ENCODE results near the gene ZSCAN5A. TPM values are rescaled to one million over a fixed set of nuclear protein-coding genes. Genes with fewer than 3 reads are reported as not detected.

The ZSCAN5A gene
- total RNA-seq, 1 donor from 2014 or later: 16.7 TPM

GRCh38 chr19:56297010-56297409 is 17.6 kb downstream of the ZSCAN5A start:
- intact Hi-C loops (cut with micrococcal nuclease): no loop called here
- no peak for TF ChIP-seq CTCF (IDR thresholded peaks at IDR 0.05; ENCODE audit: borderline replicate concordance)
- H3K4me3 ChIP-seq: no peak overlapping the region
- no peak overlapping the region for H3K27ac ChIP-seq (replicated peaks)
- H3K4me1 ChIP-seq: peaks cover 23% of the 10 kb centered on the region
- peaks cover 40% of the 10 kb centered on the region for H3K36me3 ChIP-seq
- H3K27me3 ChIP-seq (ENCODE audit: low read depth): no peaks in the 10 kb centered on the region
- DNase-seq: no peak
- H3K9me3 ChIP-seq (replicated peaks): no peaks in the 10 kb centered on the region

GRCh38 chr19:56295531-56296455 is 18.8 kb downstream of the ZSCAN5A start:
- no peaks in the 10 kb centered on the region for H3K27me3 ChIP-seq (ENCODE audit: low read depth)
- DNase-seq: no peak
- TF ChIP-seq CTCF (IDR thresholded peaks at IDR 0.05; ENCODE audit: borderline replicate concordance): no peak
- no peak overlapping the region for H3K27ac ChIP-seq (replicated peaks)
- H3K9me3 ChIP-seq (replicated peaks): no peaks in the 10 kb centered on the region
- intact Hi-C loops (cut with micrococcal nuclease): no loop called here
- H3K36me3 ChIP-seq: peaks cover 47% of the 10 kb centered on the region
- peaks cover 13% of the 10 kb centered on the region for H3K4me1 ChIP-seq
- H3K4me3 ChIP-seq: no peak overlapping the region

- Histone ChIP-seq H3K4me3 (no peak overlapping the region), H3K36me3 (peaks cover 58% of the 10 kb centered on the region), H3K27ac (replicated peaks) (no peak overlapping the region), H3K27me3 (ENCODE audit: low read depth) (no peaks in the 10 kb centered on the region), H3K9me3 (replicated peaks) (no peaks in the 10 kb centered on the region), H3K4me1 (peaks cover 7% of the 10 kb centered on the region)
- no peak for DNase-seq
- no peak for TF ChIP-seq CTCF (IDR thresholded peaks at IDR 0.05; ENCODE audit: borderline replicate concordance)
- intact Hi-C loops (cut with micrococcal nuclease): no loop called here
These were observed 20.1 kb downstream of the ZSCAN5A start for GRCh38 chr19:56294549-56294948.

- Histone ChIP-seq H3K4me3 (no peak overlapping the region), H3K27me3 (ENCODE audit: low read depth) (no peaks in the 10 kb centered on the region), H3K27ac (replicated peaks) (no peak overlapping the region), H3K9me3 (replicated peaks) (no peaks in the 10 kb centered on the region), H3K4me1 (no peaks in the 10 kb centered on the region), H3K36me3 (peaks cover 57% of the 10 kb centered on the region)
- no peak for TF ChIP-seq CTCF (IDR thresholded peaks at IDR 0.05; ENCODE audit: borderline replicate concordance)
- intact Hi-C loops (cut with micrococcal nuclease): no loop called here
- no peak for DNase-seq
These were observed 22.8 kb downstream of the ZSCAN5A start for GRCh38 chr19:56291867-56292266.

- no peak overlapping the region for H3K27ac ChIP-seq (replicated peaks)
- intact Hi-C loops (cut with micrococcal nuclease): no loop called here
- H3K4me3 ChIP-seq: no peak overlapping the region
- no peaks in the 10 kb centered on the region for H3K9me3 ChIP-seq (replicated peaks)
- peaks cover 48% of the 10 kb centered on the region for H3K36me3 ChIP-seq
- H3K27me3 ChIP-seq (ENCODE audit: low read depth): no peaks in the 10 kb centered on the region
- DNase-seq: no peak
- no peak for TF ChIP-seq CTCF (IDR thresholded peaks at IDR 0.05; ENCODE audit: borderline replicate concordance)
- no peaks in the 10 kb centered on the region for H3K4me1 ChIP-seq
These were observed 24.5 kb downstream of the ZSCAN5A start for GRCh38 chr19:56290104-56290503.

Measured in left ventricle myocardium inferior (tissue), 1 donor.